Hepatocyte (in vitro differentiated cells): ENCODE data around the gene TPST1. TPM values are rescaled to one million over a fixed set of nuclear protein-coding genes. Genes with fewer than 3 reads are reported as not detected.
"Not testable (repeated sequence)": the region's sequence is repeated elsewhere in the genome, so short reads cannot be mapped to it uniquely, and the experiment has no call there.

Source experiments
- DNase-seq: peaks from one replicate; pipeline ENCODE4 v3.0.0-alpha.2; 2016; ENCODE audit warnings: low spot score
- H2AFZ ChIP-seq: fragments of 200-600 bp; sonication (generic); 2 replicates; pipeline ENCODE4 v1.6.0; 2016; ENCODE audit warnings: antibody characterized with exemption, mild to moderate bottlenecking
- H3K27ac ChIP-seq: fragments of 200-600 bp; sonication (generic); 2 replicates; pipeline ENCODE4 v1.5.1; 2016; ENCODE audit warnings: mild to moderate bottlenecking
- H3K27me3 ChIP-seq: fragments of 200-600 bp; sonication (generic); 2 replicates; pipeline ENCODE4 v1.6.1; 2016
- H3K36me3 ChIP-seq: fragments of 200-600 bp; sonication (generic); replicated peaks from 2 replicates; pipeline ENCODE4 v1.5.1; 2016; ENCODE audit warnings: low read depth; ENCODE audit not compliant: insufficient read depth
- H3K4me1 ChIP-seq: fragments of 200-600 bp; sonication (generic); 2 replicates; pipeline ENCODE4 v1.5.1; 2016; ENCODE audit warnings: mild to moderate bottlenecking, moderate library complexity; ENCODE audit not compliant: insufficient read depth
- H3K4me2 ChIP-seq: fragments of 200-600 bp; sonication (generic); 2 replicates; pipeline ENCODE4 v1.6.0; 2016
- H3K4me3 ChIP-seq: fragments of 200-600 bp; sonication (generic); 2 replicates; pipeline ENCODE4 v1.5.1; 2016; ENCODE audit warnings: mild to moderate bottlenecking
- H3K79me2 ChIP-seq: fragments of 200-600 bp; sonication (generic); 2 replicates; pipeline ENCODE4 v1.6.0; 2017; ENCODE audit warnings: mild to moderate bottlenecking
- H3K9me2 ChIP-seq: fragments of 200-600 bp; sonication (generic); replicated peaks from 2 replicates; pipeline ENCODE4 v1.6.0; 2017; ENCODE audit warnings: mild to moderate bottlenecking; ENCODE audit not compliant: insufficient read depth
- H3K9me3 ChIP-seq: fragments of 200-600 bp; sonication (generic); 2 replicates; pipeline ENCODE4 v1.5.1; 2016; ENCODE audit warnings: low read depth, mild to moderate bottlenecking
- H4K20me1 ChIP-seq: fragments of 200-600 bp; sonication (generic); 2 replicates; pipeline ENCODE4 v1.6.0; 2016; ENCODE audit warnings: mild to moderate bottlenecking; ENCODE audit not compliant: insufficient read depth, poor library complexity, severe bottlenecking
- EZH2 ChIP-seq: fragments of 200-600 bp; sonication (generic); IDR thresholded peaks from 2 replicates; pipeline ENCODE4 v1.6.1; 2016; ENCODE audit warnings: antibody characterized with exemption, mild to moderate bottlenecking, borderline replicate concordance
- EZH2phosphoT487 ChIP-seq: fragments of 200-600 bp; sonication (generic); IDR thresholded peaks from one replicate; pipeline ENCODE4 v1.6.1; 2018; ENCODE audit warnings: antibody characterized with exemption, mild to moderate bottlenecking, low read depth, moderate library complexity; ENCODE audit not compliant: unreplicated experiment, severe bottlenecking
- WGBS: methylation state at CpG from one replicate; pipeline ENCODE4 v1.1.6; 2016; ENCODE audit warnings: low lambda C conversion rate; ENCODE audit errors: missing lambda C conversion rate; 5-methylcytosine and 5-hydroxymethylcytosine counted together
- polyA plus RNA-seq: library from polyadenylated mRNA; unstranded; fragments of >200 nt; fragmentation: Nextera tagmentation; extraction: Ambion mirVana; gene quantifications from 2 replicates; pipeline ENCODE4 v1.2.1, GENCODE V29; 2016
- total RNA-seq: library from RNA; depleted of rRNA; stranded (reverse); fragments of >200 nt; gene quantifications from 2 replicates; pipeline ENCODE4 v1.2.3, GENCODE V29; 2014
- TF ChIP-seq, protein P1 (sequence below): fragments of 200-600 bp; sonication (generic); IDR thresholded peaks from 2 replicates; pipeline ENCODE4 v1.5.1; 2016; ENCODE audit warnings: antibody characterized with exemption, mild to moderate bottlenecking; ENCODE audit not compliant: poor library complexity

Gene TPST1
- total and polyA plus RNA-seq, 2 experiments from 2014 or later, result 85.2 to 91.2 TPM

DNA sequence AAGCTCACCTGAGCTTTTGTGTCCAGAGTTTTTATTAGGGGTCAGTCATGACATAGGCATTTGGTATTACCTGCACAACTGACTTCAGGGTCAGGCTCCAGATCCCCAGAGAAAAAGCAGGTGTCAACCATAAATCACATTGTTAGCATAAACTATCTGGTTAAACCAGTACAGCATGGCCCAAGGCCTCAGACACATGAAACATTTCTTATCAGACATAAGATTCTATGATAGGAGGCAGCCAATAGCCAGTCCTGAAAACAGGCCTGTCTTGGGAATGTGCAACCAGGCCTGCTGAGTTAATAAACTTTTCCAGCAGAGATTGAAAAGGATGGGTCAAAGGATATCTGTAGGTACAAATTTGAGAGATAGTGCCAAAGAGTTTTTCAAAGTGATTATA lies 116.1 kb downstream of the TPST1 start:
- peak; percentile 43 for DNase-seq
- H3K27me3 ChIP-seq, result no peaks in the 10 kb centered on the region
- TF ChIP-seq, protein P1, sequence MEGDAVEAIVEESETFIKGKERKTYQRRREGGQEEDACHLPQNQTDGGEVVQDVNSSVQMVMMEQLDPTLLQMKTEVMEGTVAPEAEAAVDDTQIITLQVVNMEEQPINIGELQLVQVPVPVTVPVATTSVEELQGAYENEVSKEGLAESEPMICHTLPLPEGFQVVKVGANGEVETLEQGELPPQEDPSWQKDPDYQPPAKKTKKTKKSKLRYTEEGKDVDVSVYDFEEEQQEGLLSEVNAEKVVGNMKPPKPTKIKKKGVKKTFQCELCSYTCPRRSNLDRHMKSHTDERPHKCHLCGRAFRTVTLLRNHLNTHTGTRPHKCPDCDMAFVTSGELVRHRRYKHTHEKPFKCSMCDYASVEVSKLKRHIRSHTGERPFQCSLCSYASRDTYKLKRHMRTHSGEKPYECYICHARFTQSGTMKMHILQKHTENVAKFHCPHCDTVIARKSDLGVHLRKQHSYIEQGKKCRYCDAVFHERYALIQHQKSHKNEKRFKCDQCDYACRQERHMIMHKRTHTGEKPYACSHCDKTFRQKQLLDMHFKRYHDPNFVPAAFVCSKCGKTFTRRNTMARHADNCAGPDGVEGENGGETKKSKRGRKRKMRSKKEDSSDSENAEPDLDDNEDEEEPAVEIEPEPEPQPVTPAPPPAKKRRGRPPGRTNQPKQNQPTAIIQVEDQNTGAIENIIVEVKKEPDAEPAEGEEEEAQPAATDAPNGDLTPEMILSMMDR, result no peak
- TF ChIP-seq EZH2 (no peak), EZH2phosphoT487 (no peak)
- H3K9me3 ChIP-seq, result peaks cover 5% of the 10 kb centered on the region
- H3K4me2 ChIP-seq, result no peak overlapping the region
- no peak overlapping the region for H2AFZ ChIP-seq
- H4K20me1 ChIP-seq, result no peaks in the 10 kb centered on the region
- peaks cover 3% of the 10 kb centered on the region for H3K4me1 ChIP-seq
- peaks cover 75% of the 10 kb centered on the region for H3K79me2 ChIP-seq
- H3K27ac ChIP-seq, result peak overlapping the region; percentile 23
- no peaks in the 10 kb centered on the region for H3K36me3 ChIP-seq
- no peaks in the 10 kb centered on the region for H3K9me2 ChIP-seq
- no peak overlapping the region for H3K4me3 ChIP-seq

DNA sequence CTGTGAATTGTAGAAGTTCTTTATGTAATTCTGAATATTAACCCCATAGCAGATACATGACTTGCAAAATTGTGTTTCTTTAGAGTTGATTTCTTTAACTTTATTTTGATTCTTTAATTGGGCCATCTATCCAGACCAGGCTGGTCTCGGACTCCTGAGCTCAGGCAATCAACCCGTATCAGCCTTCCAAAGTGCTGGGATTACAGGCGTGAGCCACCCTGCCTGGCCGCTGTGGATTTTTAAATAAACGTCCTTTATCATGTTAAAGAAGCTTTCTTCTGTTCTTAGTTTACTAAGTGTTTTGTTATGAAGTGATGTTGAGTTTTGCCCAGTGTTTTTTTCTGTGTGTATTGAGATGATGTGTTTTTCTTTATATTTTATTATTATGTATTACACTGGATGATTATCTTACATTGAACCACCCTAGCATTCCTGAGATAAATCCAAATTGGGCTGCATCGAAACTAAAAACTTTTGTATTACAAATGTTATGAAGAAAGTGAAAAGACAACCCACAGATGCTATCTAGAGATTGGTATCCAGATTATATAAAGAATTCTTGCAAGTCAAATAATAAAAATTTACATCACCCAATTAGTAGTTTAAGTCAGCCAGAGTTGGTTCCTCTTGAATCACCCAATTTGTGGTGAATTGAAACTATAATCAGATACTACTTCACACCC lies 118.1 kb downstream of the TPST1 start:
- 72% methylated on average over 6 of the region's 6 CpGs for WGBS
- Histone ChIP-seq H3K4me1 (peaks cover 11% of the 10 kb centered on the region), H3K27me3 (no peaks in the 10 kb centered on the region), H3K27ac (no peak overlapping the region), H3K9me3 (peaks cover 5% of the 10 kb centered on the region), H2AFZ (no peak overlapping the region), H3K4me2 (no peak overlapping the region), H3K79me2 (peaks cover 65% of the 10 kb centered on the region), H4K20me1 (no peaks in the 10 kb centered on the region), H3K4me3 (no peak overlapping the region), H3K9me2 (no peaks in the 10 kb centered on the region), H3K36me3 (no peaks in the 10 kb centered on the region)
- TF ChIP-seq, protein P1, result no peak
- TF ChIP-seq EZH2phosphoT487 (no peak), EZH2 (no peak)
- DNase-seq, result no peak

DNA sequence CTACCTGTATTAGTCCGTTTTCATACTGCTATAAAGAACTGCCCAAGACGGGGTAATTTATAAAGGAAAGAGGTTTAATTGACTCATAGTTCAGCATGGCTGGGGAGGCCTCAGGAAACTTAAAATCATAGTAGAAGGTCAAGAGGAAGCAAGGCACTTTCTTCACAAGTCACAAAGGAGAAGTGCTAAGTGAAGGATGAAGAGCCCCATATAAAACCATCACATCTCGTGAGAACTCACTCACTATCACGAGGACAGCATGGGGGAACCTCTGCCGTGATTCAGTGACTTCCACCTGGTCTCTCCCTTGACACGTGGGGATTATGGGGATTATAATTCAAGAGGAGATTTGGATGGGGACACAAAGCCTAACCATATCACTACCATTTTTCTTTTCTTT lies 119.9 kb downstream of the TPST1 start:
- H2AFZ ChIP-seq, H3K27me3 ChIP-seq, H3K36me3 ChIP-seq, H4K20me1 ChIP-seq, H3K4me3 ChIP-seq, DNase-seq, H3K9me2 ChIP-seq, H3K4me2 ChIP-seq, H3K27ac ChIP-seq, H3K9me3 ChIP-seq: not testable (repeated sequence)
- WGBS, result 83% methylated on average over 6 of the region's 6 CpGs
- Histone ChIP-seq H3K79me2 (peaks cover 62% of the 10 kb centered on the region), H3K4me1 (peaks cover 11% of the 10 kb centered on the region)

DNA sequence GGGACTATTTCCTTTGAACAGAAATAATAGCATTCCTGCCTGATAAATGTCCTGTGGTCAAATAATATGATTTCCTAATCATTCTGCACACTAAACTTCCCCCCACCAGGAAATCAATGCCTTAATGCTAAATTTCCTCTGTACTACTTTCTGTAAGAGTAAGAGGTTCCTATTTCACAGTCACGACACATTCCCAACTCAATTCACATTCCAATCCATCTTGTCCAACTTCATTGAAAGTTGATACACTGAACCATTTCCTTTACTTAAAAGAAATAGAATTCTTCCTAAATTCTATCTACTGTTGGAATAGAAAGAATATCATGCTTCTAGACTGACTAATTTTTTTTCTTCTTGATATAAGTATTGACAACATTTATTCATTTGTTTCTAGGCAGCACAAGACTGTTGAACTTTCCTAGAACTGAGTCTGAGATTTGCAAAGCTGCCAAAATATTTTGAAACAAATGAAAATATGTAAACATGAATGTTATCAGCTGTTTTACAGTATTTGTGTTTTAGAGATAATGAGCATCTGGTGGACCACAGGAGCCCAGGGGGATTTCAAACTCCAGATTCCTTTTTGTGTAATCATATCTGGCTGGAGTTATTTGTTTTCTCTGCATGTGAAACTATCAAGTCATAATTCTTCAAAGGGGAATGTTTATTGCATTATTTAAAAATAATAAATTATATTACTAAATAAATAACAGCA lies 121.5 kb downstream of the TPST1 start:
- Histone ChIP-seq H3K27me3 (no peaks in the 10 kb centered on the region), H3K79me2 (peaks cover 71% of the 10 kb centered on the region), H3K9me2 (no peaks in the 10 kb centered on the region), H2AFZ (no peak overlapping the region), H3K36me3 (no peaks in the 10 kb centered on the region), H3K4me1 (peaks cover 20% of the 10 kb centered on the region), H3K4me2 (no peak overlapping the region), H3K27ac (no peak overlapping the region), H3K9me3 (no peaks in the 10 kb centered on the region), H3K4me3 (no peak overlapping the region), H4K20me1 (no peaks in the 10 kb centered on the region)
- DNase-seq, result no peak
- 26% methylated on average over 1 of the region's 1 CpG for WGBS
- TF ChIP-seq EZH2, result no peak
- TF ChIP-seq EZH2phosphoT487, result no peak
- TF ChIP-seq, protein P1, result no peak
